Occipital lobe (tissue), 2 donors: ENCODE data around the gene ZNF600. TPM values are rescaled to one million over a fixed set of nuclear protein-coding genes. Genes with fewer than 3 reads are reported as not detected.
"Not testable (repeated sequence)": the region's sequence is repeated elsewhere in the genome, so short reads cannot be mapped to it uniquely, and the experiment has no call there.

Source experiments
- DNase-seq: peaks from one replicate; lab custom pipeline; 2025; lab: John Stamatoyannopoulos, UW
- total RNA-seq: library from RNA; depleted of rRNA; stranded (reverse); fragments of >200 nt; gene quantifications from one replicate; pipeline ENCODE4 v1.2.3, GENCODE V29; 2014

ZNF600 gene
- total RNA-seq, 1 donor from 2014 or later: 0.31 TPM

DNA sequence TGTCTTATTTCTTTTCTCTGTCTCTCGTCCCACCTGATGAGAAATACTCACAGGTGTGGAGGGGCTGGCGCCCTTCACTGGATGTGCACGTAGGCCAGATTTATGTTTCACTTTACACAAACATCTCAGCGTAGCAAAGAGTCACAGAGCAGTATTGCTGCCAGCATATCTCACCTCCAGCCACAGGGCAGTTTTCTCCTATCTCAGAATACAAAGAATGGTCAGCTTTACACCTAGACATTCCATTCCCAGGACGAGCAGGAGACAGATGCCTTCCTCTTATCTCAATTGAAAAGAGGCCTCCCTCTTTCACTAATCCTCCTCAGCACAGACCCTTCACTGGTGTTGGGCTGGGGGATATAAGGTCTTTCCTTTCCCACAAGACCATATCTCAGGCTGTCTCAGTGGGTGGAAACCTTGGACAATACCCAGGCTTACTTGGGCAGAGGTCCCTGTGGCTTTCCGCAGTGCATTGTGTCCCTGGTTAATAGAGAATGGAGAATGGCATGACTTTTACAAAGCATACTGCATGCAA, 44.6 kb downstream of the ZNF600 start:
- no peak for DNase-seq

DNA sequence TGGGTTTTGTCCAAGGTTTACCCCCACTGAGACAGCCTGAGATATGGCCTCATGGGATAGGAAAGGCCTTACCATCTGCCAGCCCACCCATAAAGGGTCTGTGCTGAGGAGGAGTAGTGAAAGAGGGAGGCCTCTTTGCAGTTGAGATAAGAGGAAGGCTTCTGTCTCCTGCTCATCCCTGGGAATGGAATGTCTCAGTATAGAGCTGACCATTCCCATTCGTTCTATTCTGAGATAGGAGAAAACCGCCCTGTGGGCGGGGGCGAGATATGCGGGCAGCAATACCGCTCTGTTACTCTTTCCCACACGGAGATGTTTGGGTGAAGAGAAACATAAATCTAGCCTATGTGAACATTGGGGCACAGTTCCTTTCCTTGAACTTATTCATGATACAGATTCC, 45.2 kb downstream of the ZNF600 start:
- DNase-seq: not testable (repeated sequence)

DNA sequence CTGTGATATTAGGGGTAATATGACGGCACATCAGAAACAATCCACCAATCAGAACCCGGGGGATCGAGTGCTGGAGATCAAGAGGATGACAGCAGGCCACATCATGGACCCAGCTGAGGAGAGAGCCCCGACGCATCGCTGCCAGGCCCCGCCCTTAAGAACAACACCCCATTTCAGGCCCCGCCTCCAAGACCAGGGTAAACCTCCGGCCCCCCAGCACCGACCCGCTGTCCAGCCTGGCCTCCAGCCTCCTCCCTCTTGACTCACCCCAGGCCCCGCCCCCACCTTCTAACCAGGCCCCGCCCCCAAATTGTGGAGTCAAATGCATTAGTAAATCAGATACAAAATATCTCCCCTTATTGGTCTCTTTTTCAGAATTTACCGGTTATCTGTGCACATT, 47.0 kb downstream of the ZNF600 start:
- no peak for DNase-seq

DNA sequence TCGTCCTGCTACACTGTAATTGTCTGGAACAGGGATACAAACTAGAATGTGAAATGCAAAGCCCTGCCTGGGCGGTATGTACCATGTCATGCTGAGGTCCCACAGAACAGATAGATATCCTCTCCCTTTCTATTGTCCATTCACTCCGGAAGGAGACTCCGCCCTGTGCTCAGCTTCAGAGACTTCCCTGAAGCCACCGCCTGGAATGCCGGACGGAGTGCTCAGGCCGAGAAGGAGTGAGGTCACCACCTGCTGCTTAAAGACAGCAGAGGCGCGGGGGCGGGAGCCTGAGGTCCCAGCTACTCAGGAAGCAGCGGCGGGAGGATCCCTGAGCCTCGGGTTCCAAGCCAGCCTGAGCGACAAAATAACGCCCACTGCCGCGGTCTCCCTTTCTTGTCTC, 50.9 kb downstream of the ZNF600 start:
- DNase-seq: no peak

DNA sequence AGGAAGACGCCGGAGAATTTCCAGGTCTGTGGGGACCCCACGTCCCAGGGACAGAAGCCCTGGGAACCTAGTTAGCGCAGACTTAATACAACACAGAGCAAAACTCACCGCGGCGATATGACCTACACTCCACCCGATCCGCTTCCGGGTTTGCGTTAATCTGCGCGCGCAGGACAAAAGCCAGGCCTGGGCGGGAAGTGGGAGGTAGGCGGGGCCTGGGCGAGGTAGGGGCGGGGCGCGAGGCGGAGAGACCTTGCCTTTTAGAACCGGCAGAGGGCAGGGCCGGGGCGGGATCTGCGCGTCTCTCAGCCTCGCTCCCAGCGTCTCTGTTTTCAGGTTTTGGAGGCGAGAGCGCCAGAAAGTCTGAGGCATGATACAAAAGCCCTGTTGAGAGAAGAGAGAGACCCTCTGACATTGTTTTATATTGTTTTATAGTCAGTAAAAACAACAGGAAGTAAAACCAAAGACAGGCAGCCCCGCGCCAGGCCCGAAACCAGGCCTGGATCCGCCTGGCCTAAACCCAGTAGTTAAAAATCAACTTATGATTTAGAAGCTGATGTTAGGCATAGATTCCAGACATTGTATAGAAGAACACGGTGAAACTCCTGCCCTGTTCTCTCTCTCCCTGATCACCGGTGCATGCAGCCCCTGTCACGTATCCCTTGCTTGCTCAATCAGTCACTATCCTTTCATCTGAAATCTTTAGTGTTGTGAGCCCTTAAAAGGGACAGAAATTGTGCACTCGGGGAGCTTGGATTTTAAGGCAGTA, 51.5 kb downstream of the ZNF600 start, which contains the start of gene ZNF611:
Gene ZNF611 (minus strand): TSS at position 152 of the 769 bp plus-strand sequence. CDS start 19,150 bp downstream, outside the sequence.
- DNase-seq: peak; percentile 94

DNA sequence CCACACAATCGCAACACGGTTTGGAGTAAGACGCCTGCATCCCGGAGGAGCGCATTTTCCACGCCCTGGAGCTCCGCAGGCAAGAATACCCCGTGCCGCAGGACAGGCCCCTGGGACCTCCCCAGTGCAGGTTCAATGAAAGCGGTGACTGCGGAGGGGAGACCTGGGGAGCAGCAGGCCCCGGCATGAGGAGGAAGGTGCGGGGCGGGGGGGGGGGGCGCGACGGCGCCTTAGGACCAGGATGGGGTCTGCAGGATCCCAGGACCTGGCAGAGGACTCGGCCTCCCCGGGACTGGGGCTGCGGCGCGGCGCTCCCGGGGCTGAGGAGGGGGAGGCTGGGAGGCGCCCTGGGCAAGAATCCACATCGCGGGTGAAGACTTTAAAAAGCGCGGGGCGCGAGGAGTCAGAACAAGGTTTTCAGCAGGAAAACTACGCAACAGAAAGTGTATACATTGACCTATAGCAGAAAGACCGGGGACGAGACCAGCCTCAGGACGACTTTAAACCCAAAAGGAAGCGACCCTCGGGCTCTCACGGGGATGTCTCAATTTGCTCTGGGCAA, 52.2 kb downstream of the ZNF600 start:
- no peak for DNase-seq

DNA sequence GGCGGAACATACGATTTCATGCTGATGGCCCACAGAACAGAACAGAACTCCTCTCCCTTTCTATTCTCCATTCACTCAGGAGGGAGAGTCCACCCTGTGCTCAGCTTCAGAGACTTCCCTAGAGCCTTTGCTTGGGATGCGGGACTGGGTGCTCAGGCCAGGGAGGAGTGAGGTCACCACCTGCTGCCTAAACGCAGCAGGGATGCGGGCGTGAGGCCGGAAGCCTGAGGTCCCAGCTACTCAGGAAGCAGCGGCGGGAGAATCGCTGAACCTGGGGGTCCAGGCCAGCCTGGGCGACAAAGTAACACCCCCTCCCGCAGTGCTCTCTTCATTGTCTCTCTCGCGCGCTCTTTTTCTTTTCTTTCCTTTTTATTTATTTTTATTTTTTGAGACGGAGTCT, 60.5 kb downstream of the ZNF600 start:
- DNase-seq: not testable (repeated sequence)

DNA sequence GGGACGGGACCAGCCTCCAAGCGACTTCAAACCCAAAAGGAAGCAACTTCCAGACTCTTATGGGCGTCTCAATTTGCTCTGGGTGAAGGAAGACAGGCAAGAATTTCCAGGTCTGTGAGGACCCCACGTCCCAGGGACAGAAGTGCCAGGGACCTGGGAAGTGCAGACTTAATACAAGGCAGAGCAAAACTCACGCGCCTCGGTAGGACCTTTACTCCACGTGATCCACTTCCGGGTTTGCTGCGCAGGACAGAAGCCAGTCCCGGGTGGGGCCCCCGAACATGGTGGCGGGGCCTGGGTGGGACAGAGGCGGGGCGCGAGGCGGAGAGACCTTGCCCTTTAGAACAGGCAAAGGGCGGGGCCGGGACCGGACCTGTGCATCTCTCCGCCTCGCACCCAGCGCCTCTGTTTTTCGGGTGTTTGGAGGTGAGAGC, 61.0 kb downstream of the ZNF600 start:
- DNase-seq: no peak

DNA sequence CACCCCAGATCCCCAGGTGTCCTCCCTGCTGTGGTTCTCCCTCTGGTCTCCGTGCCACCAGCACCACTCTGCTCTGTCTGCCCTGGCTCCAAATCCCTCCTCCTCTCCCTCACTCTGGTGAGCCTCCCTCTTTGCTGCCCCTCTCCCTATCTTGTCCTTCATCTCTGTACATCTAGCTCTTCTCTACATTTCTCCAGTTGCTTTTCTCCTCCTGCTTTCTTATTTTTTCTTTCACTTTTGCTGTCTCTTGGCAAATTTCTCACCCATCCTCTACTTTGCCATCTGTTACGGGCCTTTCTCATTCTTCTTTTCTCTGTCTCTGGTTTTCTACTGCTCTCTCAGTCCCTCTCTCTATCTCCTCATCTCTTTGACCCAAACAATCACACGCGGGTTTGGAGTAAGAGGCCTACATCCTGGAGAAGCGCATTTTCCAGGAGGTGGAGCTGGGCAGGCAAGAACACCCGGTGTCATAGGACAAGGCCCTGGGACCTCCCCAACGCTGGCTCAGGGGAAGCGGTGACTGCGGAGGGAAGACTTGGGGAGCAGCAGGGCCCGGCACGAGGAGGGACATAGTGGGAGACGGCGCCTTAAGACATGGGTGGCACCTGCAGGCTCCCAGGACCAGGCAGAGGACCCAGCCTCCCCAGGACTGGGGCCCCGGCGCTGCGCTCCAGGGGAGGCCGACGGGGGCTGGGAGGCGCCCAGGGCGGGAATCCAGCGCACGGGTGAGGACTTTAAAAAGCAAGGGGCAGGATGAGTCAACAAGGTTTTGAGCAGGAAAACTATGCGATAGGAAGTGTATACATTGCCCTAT, 61.7 kb downstream of the ZNF600 start:
- no peak for DNase-seq

DNA sequence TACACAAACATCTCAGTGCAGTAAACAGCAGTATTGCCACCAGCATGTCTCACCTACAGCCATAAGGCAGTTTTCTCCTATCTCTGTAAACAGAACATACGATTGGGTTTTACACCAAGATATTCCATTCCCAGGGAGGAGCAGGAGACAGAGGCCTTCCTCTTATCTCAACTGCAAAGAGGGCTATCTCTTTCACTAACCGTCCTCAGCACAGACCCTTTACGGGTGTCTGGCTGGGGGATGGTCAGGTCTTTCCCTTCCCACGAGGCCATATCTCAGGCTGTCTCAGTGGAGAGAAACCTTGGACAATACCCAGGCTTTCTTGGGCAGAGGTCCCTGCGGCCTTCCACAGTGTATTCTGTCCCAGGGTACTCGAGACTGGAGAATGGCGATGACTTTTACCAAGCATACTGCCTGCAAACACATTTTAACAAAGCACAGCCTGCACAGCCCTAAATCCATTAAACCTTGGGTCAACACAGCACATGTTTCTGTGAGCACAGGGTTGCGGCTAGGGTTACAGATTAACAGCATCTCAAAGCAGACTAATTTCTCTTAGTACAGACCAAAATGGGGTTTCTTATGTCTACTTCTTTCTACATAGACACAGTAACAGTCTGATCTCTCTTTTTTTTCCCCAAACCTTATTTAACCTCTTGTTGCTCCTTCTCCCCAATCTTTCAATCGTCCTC, 62.5 kb downstream of the ZNF600 start:
- not testable (repeated sequence) for DNase-seq

DNA sequence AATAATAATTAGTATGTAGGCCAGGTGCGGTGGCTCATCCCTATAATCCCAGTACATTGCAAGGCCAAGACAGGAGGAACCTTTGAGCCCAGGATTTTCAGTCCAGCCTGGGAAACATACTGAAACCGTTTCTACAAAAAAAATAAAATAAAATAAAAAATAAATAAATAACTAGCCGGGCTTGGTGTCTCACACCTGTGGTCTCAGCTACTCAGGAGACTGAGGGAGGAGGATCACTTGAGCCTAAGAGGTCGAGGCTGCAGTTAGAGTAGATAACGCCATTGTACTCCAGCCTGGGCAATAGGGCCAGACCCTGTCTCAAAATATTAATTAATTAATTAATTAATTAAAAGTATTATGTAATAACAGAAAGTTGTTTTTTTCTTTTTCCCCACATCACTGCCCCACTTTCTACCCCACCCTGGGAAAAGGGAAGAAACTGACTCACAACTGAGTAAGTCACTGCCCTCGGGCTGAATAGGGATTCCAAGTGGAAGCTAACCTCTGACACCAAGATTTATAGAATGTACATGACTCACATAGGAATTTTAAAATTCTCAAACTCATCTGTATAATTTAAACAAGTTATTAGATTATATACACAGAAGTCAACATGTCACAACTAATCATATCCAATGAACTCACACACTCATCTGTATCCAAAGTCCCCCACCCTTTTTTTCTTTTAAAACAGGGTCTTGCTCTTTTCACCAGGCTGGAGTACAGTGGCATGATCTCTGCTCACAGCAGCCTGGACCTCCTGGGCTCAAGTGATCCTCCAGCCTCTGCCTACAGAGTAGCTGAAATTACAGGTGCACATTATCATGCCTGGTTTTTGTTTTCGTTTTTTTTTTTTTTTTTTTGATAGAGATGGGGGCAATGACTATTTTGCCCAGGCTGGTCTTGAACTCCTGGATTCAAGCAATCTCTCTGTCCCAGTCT, 64.3 kb downstream of the ZNF600 start:
- DNase-seq: no peak

DNA sequence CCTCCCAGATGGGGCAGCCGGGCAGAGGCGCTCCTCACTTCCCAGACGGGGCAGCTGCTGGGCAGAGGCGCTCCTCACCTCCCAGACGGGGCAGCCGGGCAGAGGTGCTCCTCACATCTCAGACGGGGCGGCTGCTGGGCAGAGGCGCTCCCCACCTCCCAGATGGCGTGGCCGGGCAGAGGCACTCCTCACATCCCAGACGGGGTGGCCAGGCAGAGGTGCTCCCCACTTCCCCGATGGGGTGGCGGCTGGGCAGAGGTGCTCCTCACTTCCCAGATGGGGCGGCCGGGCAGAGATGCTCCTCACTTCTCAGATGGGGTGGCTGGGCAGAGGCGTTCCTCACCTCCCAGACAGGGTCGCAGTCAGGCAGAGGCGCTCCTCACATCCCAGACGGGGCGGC, 66.0 kb downstream of the ZNF600 start:
- not testable (repeated sequence) for DNase-seq

DNA sequence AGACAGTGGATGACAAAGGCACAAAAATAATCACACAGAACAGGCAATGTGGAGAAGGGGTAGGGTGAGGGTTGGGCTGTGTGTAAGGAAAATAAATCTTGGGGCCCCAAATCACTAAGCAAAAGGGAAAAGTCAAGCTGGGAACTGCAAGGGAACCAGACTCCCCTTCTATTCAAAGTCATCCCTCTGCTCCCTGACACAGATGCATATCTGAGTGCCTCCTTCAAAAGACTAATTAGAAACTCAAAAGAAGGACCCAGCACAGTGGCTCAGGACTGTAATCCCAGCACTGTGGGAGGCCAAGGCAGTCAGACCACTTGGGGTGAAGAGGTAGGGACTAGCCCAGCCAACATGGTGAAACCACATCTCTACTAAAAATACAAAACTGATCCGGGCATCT, 70.1 kb downstream of the ZNF600 start:
- no peak for DNase-seq

DNA sequence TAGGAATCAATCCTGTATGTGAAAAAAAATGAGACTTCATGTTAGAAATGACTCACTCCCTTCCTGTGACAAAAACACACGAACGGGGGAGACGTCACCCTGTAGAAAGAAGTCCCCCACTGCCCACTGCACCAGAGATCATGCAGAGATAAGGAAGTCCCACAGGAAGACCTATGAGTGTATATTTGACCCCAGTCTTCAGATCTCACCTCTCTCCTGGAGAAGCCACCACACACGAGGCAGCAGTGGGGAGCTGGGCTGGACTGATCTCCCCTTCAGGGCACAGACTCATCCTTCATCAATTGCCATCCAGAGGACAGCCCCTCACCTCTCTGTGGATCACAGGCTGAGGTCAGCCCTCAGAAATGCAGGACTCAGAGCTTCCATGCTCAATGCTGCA, 70.7 kb downstream of the ZNF600 start:
- not testable (repeated sequence) for DNase-seq

DNA sequence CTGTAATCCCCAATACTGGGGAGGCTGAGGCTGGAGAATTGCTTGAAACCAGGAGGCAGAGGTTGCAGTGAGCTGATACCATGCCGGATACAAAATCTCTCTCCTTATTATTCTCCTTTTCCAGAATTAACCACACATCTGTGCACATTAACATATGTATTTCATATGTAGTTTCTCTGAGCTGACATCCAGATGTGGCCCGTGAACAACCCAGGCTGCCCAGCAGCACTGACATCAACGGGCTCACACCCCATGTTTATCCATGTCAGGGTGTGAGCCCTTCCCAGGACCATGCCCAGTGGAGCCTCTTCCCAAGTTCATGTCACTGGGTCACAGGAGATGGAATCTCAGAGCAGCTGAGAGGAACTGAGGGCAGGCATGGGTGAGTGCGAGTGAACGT, 71.3 kb downstream of the ZNF600 start:
- DNase-seq: not testable (repeated sequence)

Other genes with a start within 250 kb of the ZNF600 start
- 27.3 TPM for gene ZNF701, start 216.5 kb downstream of the ZNF600 start, total RNA-seq
- gene ZNF83, start 148.4 kb downstream of the ZNF600 start, total RNA-seq: 49.4 TPM
- 34.5 TPM for gene ZNF611, start 51.7 kb downstream of the ZNF600 start, total RNA-seq
- gene ZNF28, start 34.8 kb upstream of the ZNF600 start, total RNA-seq: 35.1 TPM
- gene ZNF468, start 70.8 kb upstream of the ZNF600 start, total RNA-seq: 38.5 TPM
- gene ZNF320, start 110.8 kb upstream of the ZNF600 start, total RNA-seq: 22.6 TPM
- gene ZNF888, start 136.6 kb upstream of the ZNF600 start, total RNA-seq: 5.5 TPM
- 5.8 TPM for gene ZNF816, start 176.1 kb upstream of the ZNF600 start, total RNA-seq
- not detected for gene ERVV-1, start 227.1 kb upstream of the ZNF600 start, total RNA-seq